ENCODE results near the gene MICB.

Gene MICB

GRCh38 chr6:31528307-31528777 lies 30.4 kb downstream of the MICB start:
- no peak for TF ChIP-seq RAD21 (IDR thresholded peaks at IDR 0.05; ENCODE audit: low read depth)
- no peak for TF ChIP-seq CREB1 (IDR thresholded peaks at IDR 0.05; ENCODE audit: low read depth)
- no peak for TF ChIP-seq CEBPB (IDR thresholded peaks at IDR 0.05)
- no peak for TF ChIP-seq TCF12 (IDR thresholded peaks at IDR 0.05; ENCODE audit: low read depth)
- no peak for TF ChIP-seq ZBTB7A (IDR thresholded peaks at IDR 0.05; ENCODE audit: low read depth)
- TF ChIP-seq TEAD4 (IDR thresholded peaks at IDR 0.05): no peak
- TF ChIP-seq NFIC (IDR thresholded peaks at IDR 0.05): no peak
- TF ChIP-seq, protein P1, sequence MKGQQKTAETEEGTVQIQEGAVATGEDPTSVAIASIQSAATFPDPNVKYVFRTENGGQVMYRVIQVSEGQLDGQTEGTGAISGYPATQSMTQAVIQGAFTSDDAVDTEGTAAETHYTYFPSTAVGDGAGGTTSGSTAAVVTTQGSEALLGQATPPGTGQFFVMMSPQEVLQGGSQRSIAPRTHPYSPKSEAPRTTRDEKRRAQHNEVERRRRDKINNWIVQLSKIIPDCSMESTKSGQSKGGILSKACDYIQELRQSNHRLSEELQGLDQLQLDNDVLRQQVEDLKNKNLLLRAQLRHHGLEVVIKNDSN (IDR thresholded peaks at IDR 0.05): no peak

- no peak for TF ChIP-seq TCF12 (IDR thresholded peaks at IDR 0.05; ENCODE audit: low read depth)
- TF ChIP-seq NFIC (IDR thresholded peaks at IDR 0.05): no peak
- TF ChIP-seq, protein P2, sequence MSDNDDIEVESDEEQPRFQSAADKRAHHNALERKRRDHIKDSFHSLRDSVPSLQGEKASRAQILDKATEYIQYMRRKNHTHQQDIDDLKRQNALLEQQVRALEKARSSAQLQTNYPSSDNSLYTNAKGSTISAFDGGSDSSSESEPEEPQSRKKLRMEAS (IDR thresholded peaks at IDR 0.05): no peak
- no peak for TF ChIP-seq EGR1 (IDR thresholded peaks at IDR 0.05)
- TF ChIP-seq CEBPB (IDR thresholded peaks at IDR 0.05): no peak
- TF ChIP-seq, protein P3, sequence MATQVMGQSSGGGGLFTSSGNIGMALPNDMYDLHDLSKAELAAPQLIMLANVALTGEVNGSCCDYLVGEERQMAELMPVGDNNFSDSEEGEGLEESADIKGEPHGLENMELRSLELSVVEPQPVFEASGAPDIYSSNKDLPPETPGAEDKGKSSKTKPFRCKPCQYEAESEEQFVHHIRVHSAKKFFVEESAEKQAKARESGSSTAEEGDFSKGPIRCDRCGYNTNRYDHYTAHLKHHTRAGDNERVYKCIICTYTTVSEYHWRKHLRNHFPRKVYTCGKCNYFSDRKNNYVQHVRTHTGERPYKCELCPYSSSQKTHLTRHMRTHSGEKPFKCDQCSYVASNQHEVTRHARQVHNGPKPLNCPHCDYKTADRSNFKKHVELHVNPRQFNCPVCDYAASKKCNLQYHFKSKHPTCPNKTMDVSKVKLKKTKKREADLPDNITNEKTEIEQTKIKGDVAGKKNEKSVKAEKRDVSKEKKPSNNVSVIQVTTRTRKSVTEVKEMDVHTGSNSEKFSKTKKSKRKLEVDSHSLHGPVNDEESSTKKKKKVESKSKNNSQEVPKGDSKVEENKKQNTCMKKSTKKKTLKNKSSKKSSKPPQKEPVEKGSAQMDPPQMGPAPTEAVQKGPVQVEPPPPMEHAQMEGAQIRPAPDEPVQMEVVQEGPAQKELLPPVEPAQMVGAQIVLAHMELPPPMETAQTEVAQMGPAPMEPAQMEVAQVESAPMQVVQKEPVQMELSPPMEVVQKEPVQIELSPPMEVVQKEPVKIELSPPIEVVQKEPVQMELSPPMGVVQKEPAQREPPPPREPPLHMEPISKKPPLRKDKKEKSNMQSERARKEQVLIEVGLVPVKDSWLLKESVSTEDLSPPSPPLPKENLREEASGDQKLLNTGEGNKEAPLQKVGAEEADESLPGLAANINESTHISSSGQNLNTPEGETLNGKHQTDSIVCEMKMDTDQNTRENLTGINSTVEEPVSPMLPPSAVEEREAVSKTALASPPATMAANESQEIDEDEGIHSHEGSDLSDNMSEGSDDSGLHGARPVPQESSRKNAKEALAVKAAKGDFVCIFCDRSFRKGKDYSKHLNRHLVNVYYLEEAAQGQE (IDR thresholded peaks at IDR 0.05; ENCODE audit: low read depth): no peak
- TF ChIP-seq YY1 (IDR thresholded peaks at IDR 0.05; ENCODE audit: low read depth): no peak
- TF ChIP-seq CREB1 (IDR thresholded peaks at IDR 0.05; ENCODE audit: low read depth): no peak
- TF ChIP-seq, protein P1 (IDR thresholded peaks at IDR 0.05): no peak
- no peak for TF ChIP-seq TEAD4 (IDR thresholded peaks at IDR 0.05)
- TF ChIP-seq FOXM1 (IDR thresholded peaks at IDR 0.05; ENCODE audit: borderline replicate concordance, low read depth): no peak
- TF ChIP-seq TAF1 (IDR thresholded peaks at IDR 0.05; ENCODE audit: low read depth): no peak
- TF ChIP-seq EP300 (IDR thresholded peaks at IDR 0.05; ENCODE audit: borderline replicate concordance): no peak
- TF ChIP-seq RAD21 (IDR thresholded peaks at IDR 0.05; ENCODE audit: low read depth): no peak
These were observed 30.9 kb downstream of the MICB start, which contains the start of gene MCCD1 for GRCh38 chr6:31528821-31529328. Gene MCCD1, plus strand, starts transcription at chr6:31528962. Its CDS starts 53 bp downstream, at chr6:31529015.

- no peak for TF ChIP-seq NFIC (IDR thresholded peaks at IDR 0.05)
- no peak for TF ChIP-seq CREB1 (IDR thresholded peaks at IDR 0.05; ENCODE audit: low read depth)
- no peak for TF ChIP-seq TEAD4 (IDR thresholded peaks at IDR 0.05)
- no peak for TF ChIP-seq ZBTB7A (IDR thresholded peaks at IDR 0.05; ENCODE audit: low read depth)
- TF ChIP-seq, protein P1 (IDR thresholded peaks at IDR 0.05): no peak
- TF ChIP-seq TCF12 (IDR thresholded peaks at IDR 0.05; ENCODE audit: low read depth): no peak
- no peak for TF ChIP-seq FOXM1 (IDR thresholded peaks at IDR 0.05; ENCODE audit: borderline replicate concordance, low read depth)
- TF ChIP-seq YY1 (IDR thresholded peaks at IDR 0.05; ENCODE audit: low read depth): no peak
- no peak for TF ChIP-seq EGR1 (IDR thresholded peaks at IDR 0.05)
- TF ChIP-seq, protein P2 (IDR thresholded peaks at IDR 0.05): no peak
- TF ChIP-seq, protein P3 (IDR thresholded peaks at IDR 0.05; ENCODE audit: low read depth): no peak
These were observed 31.6 kb downstream of the MICB start for GRCh38 chr6:31529329-31530150.

DNA sequence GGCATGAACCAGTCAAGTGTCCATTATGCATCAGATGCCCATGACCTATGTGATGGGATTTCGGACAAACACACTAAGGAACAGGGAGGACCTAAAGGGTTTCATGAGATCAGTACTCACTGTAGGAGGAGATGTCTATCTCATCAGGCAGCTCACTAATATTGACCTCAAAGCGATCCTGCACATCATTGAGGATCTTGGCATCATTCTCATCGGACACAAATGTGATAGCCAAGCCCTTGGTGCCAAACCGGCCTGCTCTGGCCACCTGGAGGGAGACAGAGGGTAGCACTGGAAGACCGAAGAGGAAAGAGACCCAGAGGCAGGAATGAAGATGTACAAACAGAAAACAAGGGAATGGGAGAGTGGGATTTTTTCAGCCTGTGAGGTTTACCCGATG lies 32.7 kb downstream of the MICB start:
- TF ChIP-seq YY1 (IDR thresholded peaks at IDR 0.05; ENCODE audit: low read depth) (no peak), ZBTB7A (IDR thresholded peaks at IDR 0.05; ENCODE audit: low read depth) (no peak), EP300 (IDR thresholded peaks at IDR 0.05; ENCODE audit: borderline replicate concordance) (no peak), NFIC (IDR thresholded peaks at IDR 0.05) (no peak), CREB1 (IDR thresholded peaks at IDR 0.05; ENCODE audit: low read depth) (no peak), CEBPB (IDR thresholded peaks at IDR 0.05) (no peak), EGR1 (IDR thresholded peaks at IDR 0.05) (no peak)

DNA sequence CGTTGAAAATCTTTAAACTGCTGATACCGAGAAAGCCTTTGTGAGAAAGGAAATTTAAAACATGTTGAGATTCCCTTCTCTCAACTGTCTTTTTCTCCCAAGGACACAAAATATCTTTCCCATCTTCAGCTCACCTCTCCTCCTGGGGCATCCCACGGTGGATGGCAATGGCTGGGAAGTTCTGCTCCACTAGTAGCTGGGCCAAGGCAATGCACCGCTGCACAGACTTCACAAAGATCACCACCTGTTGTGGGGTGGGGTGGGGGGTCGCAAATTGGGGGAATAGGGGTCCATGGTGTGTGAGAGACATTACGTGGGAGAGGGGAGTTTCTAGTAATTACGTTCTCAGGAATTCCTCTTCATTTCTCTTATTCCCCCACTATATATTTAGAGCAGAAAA lies 33.2 kb downstream of the MICB start:
- no peak for TF ChIP-seq TAF1 (IDR thresholded peaks at IDR 0.05; ENCODE audit: low read depth)

All from Ishikawa (cell line).